ENCODE data around the gene COL19A1. TPM values are rescaled to one million over a fixed set of nuclear protein-coding genes. Genes with fewer than 3 reads are reported as not detected.

The COL19A1 gene
- total RNA-seq (2014; rRNA removed; shearing (Covaris generic)) (0.03 TPM in 2 replicates), total RNA-seq (2022) (0.30 TPM in 1 of 2 replicates, not detected in the other), Bru-seq, nascent RNA (percentile 6 among the genes with signal in this experiment), BruChase-seq, experiment 1, labeled RNA remaining after a 6-hour chase (percentile 7 among the genes with signal in this experiment), BruChase-seq, experiment 2, labeled RNA remaining after a 2-hour chase (percentile 1 among the genes with signal in this experiment)
- long read RNA-seq: 0 reads

GRCh38 chr6:69866351-69866769 lies at the start of gene COL19A1:
Gene COL19A1 (plus strand): TSS chr6:69866556. CDS start chr6:69879568, 13,012 bp downstream.
- no TSS peak for BruUV-seq (replicated peaks)
- Histone ChIP-seq H4K20me1 (ENCODE audit: insufficient read depth, low read length) (0 out of 2 replicates have a peak, but pooled peaks cover 5% of the 10 kb centered on the region), H3K9me3 (ENCODE audit: low read length) (no peaks in the 10 kb centered on the region), H3K27ac (ENCODE audit: low read depth, low read length, poor library complexity, severe bottlenecking) (no peak within 1 kb of the TSS), H3K4me1 (ENCODE audit: insufficient read depth, low read length, poor library complexity, severe bottlenecking) (peaks cover 12% of the 10 kb centered on the region), H3K9me2 (ENCODE audit: insufficient read depth, low read length) (no peaks in the 10 kb centered on the region), H2AFZ (ENCODE audit: low read length) (peak within 1 kb of the TSS; percentile 73; the same call in 1 of the 2 replicates), H3K4me2 (ENCODE audit: low read length) (peak within 1 kb of the TSS; percentile 91), H3K36me3 (ENCODE audit: insufficient read depth, low read length) (no peaks in the 10 kb centered on the region), H3K79me2 (ENCODE audit: insufficient read depth, low read depth, low read length) (no peaks in the 10 kb centered on the region), H3K4me3 (ENCODE audit: low read depth, low read length, poor library complexity, severe bottlenecking) (peak within 1 kb of the TSS; percentile 68)
- CTCF ChIA-PET (ENCODE audit: unreplicated experiment): interaction anchor here (1.5 kb wide), 1 partner anchor 15 kb away, joined by 5 read pairs; no protein-coding TSS in a partner anchor
- intact Hi-C loops (cut with micrococcal nuclease; ENCODE audit: unreplicated experiment): loop anchor here (2.0 to 5.0 kb wide), 2 partner anchors 50 to 69 kb away; partner anchors contain the start of gene LMBRD1
- TF ChIP-seq EZH2phosphoT487 (IDR thresholded peaks at IDR 0.05; ENCODE audit: borderline replicate concordance, low read depth, low read length) (no peak), CTCF (conservative IDR thresholded peaks at IDR 0.05; ENCODE audit: low read length) (no peak)
- peak; percentile 41 for DNase-seq (ENCODE audit: low spot score)
- POLR2A ChIA-PET: interaction anchor here (0.7 to 1.8 kb wide), 2 partner anchors 15 to 52 kb away, joined by 3 to 5 read pairs; no protein-coding TSS in a partner anchor

GRCh38 chr6:69816569-69816968 lies 49.8 kb upstream of the COL19A1 start:
- CTCF ChIA-PET (ENCODE audit: unreplicated experiment): no interaction called here
- no peaks in the 10 kb centered on the region for H3K36me3 ChIP-seq (ENCODE audit: insufficient read depth, low read length)
- intact Hi-C loops (cut with micrococcal nuclease; ENCODE audit: unreplicated experiment): loop anchor here (2.0 kb wide), 1 partner anchor 50 kb away; the partner anchor contains the start of gene COL19A1
- H3K4me1 ChIP-seq (ENCODE audit: insufficient read depth, low read length, poor library complexity, severe bottlenecking): peaks cover 41% of the 10 kb centered on the region
- H3K79me2 ChIP-seq (ENCODE audit: insufficient read depth, low read depth, low read length): no peaks in the 10 kb centered on the region
- no peaks in the 10 kb centered on the region for H4K20me1 ChIP-seq (ENCODE audit: insufficient read depth, low read length)
- H3K4me3 ChIP-seq (ENCODE audit: low read depth, low read length, poor library complexity, severe bottlenecking): peak overlapping the region; percentile 1
- peak overlapping the region; percentile 98 for H2AFZ ChIP-seq (ENCODE audit: low read length)
- no peak overlapping the region for H3K27ac ChIP-seq (ENCODE audit: low read depth, low read length, poor library complexity, severe bottlenecking)
- H3K4me2 ChIP-seq (ENCODE audit: low read length): peak overlapping the region; percentile 52
- DNase-seq (ENCODE audit: low spot score): peak; percentile 60
- no TSS peak for BruUV-seq (replicated peaks)
- peak; percentile 56; the same call in 1 of the 2 replicates for TF ChIP-seq CTCF (conservative IDR thresholded peaks at IDR 0.05; ENCODE audit: low read length)
- TF ChIP-seq EZH2phosphoT487 (IDR thresholded peaks at IDR 0.05; ENCODE audit: borderline replicate concordance, low read depth, low read length): no peak
- no peaks in the 10 kb centered on the region for H3K9me3 ChIP-seq (ENCODE audit: low read length)
- no peaks in the 10 kb centered on the region for H3K9me2 ChIP-seq (ENCODE audit: insufficient read depth, low read length)
- POLR2A ChIA-PET: interaction anchor here (0.6 to 6.0 kb wide), 4 partner anchors 19 to 47 kb away, joined by 3 to 37 read pairs (median 5); partner anchors contain the start of gene LMBRD1
